Fibroblast of upper back skin (primary cell): ENCODE data around the gene AGO3.
A peak's percentile ranks its signal among the peaks of the same experiment; 100 is the strongest.
"Not testable (repeated sequence)": the region's sequence is repeated elsewhere in the genome, so short reads cannot be mapped to it uniquely, and the experiment has no call there.

ENCODE experiments used
- DNase-seq: peaks from one replicate; pipeline ENCODE4 v3.0.0-alpha.2; 2013

AGO3 gene

DNA sequence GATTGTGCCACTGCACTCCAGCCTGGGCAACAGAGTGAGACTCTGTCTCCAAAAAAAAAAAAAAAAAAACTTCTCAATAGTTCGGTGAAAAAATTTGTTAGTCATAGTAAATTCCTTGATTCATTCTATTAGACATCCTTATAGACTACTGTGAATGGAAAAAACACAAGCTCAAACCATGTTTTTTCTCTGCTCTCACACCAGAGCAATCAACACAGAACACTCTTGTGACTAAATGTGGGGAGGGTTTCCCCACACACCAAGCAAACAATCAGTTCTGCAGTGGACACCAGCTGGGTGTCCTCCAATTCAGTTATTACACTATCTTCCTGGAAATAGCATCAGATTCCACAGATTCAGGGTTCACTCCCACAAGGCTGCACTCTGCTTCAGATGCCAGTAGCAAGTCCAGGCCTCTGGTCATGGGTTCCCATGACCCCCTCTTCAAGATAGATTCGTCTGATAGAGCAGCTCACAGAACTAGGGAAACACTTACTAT lies 83.9 kb downstream of the AGO3 start:
- no peak for DNase-seq

DNA sequence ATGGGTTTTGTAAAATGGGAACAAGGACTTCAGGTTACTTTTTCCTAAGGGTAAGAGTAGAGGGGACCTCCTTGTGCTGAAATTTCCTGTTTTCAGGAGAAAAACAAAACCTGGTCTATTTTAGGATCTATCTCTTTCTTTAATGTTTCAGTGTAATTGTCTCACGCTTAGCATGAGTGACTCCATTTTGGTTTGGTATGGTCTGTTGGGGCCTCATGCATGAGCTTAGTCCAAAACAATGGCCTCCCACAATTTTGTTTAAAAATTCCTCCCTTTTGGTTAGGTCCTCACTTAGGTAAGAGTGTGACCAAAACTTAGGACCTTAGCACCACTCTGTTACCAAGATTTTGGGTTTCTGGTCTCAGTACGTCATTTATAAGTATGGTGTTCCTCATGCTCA lies 85.8 kb downstream of the AGO3 start:
- DNase-seq = no peak

DNA sequence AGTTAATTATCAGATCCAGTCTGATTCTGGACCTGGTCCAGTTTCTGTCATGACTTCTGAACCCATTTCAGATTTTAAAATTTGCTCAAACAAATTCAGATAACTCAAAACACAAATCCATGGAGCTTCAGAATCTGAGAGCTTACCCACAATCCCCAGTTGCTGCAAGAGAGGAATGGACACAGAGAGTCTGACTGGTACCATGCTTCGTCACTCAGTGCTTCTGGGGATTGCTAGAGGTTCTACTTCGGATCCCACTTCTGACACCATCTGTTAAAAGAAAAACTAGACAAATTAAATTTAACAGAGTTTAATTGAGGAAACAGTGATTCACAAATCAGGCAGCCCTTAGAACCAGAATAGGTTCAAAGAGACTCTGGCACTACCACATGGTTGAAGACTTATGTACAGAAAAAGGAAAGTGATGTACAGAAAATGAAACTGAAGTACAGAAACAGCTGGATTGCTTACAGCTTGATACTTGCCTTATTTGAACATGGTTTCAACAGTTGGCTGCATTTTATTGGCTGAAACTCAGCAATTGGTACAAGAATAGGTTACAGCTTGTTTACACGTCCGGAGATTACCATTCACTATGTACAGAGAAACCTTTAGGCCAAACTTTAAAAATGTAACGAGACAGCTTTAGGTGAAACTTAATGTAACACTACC lies 92.3 kb downstream of the AGO3 start:
- DNase-seq = no peak

DNA sequence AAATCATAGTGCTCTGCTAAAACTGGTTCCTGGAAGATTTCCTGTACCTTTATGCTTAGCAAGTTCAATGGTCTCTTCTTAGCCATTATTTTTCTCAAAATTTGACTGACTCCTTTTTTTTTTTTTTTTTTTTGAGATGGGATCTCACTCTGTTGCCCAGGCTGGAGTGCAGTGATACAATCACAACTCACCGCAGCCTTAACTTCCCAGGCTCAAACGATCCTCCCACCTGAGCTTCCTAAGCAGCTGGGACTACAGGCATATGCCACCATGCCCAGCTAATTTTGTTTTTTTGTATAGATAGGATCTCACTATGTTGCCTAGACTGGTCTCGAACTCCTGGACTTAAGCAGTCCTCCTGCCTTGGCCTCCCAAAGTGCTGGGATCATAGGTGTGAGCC lies 93.1 kb downstream of the AGO3 start:
- not testable (repeated sequence) for DNase-seq

DNA sequence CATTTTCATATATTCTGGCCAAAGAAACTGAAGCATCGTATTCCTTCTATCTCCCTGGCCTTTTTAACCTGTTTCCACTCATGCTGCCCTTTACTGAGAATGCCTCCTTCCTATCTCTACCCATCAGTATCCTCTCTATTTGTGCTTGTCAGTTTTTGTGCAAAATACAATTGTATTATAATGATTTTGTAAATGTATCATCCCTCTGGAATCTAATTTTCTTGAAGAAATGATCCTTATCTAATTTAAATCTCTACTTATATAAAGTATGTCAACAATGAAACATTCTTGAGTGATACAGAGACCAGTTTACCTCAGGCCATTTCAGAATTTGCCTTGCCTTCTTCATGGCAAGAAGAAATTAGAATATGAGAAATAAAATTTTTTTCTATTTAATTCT lies 93.9 kb downstream of the AGO3 start:
- no peak for DNase-seq

DNA sequence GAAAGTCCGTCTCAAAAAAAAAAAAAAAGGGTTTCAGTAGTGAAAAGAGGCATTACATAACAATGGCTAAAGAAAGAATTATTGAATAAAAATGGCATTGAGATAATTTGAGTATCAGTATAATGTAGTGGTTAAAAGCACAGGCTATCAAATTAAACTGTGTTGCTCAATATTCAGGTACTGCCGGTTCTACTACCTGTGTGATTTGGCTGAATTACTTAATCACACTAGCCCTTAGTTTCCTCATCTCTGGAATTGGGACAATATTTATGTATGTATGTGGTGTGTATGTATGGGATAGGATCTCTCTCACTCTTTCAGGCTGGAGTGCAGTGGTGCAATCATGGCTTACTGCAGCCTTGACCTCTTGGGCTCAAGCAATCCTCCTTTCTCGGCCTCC lies 96.9 kb downstream of the AGO3 start:
- DNase-seq = no peak

DNA sequence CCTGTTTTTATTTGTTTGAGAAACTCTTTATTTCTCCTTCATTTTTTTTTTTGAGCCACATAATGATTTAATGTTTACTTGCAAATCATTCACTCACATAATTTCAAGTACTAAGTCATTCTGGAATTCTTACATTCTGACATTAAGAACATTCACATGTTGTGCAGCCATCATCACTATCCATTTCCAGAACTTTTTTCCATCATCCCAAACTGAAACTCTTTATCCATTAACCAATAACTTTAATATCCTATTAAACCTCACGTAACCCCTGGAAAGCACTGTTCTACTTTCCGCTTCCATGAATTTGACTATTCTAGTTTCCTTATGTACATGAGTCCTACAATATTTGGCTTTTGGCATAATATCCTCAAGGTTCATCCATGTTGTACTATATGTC lies 100.5 kb downstream of the AGO3 start:
- no peak for DNase-seq

DNA sequence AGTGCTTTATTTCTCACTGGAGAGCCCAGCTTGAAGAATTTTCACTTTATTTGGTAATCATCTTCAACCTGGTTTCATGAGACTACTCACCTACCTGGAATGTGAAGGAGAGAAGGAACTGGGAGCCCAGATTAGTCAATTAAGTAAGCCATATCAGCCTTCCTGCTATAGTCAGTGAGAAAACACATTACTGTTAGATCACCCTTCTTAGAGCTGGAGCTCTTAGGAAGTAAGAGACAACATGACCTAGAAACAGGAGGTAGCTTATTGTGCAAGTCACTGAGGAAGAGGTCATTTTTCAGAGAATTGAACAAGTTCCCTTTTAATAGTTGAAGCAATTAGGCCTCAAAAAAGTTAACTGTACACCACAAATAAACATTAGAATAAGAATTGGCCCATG lies 103.8 kb downstream of the AGO3 start:
- peak; percentile 56 for DNase-seq

DNA sequence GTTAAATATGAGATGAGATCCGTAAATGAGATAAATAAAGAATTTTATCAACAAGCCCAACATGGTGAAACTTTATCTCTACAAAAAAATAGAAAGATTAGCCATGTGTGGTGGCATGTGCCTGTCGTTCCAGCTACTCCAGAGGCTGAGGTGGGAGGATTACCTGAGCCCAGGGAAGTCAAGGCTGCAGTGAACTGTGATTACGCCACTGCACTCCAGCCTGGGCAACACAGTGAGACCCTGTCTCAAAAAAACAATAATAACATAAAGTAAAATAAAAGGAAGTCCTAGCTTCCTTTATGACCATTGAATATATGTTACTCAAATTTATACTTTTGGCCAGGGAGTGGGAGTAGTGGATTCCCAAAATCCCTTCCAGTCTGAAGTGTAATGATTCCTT lies 104.2 kb downstream of the AGO3 start:
- DNase-seq = no peak

DNA sequence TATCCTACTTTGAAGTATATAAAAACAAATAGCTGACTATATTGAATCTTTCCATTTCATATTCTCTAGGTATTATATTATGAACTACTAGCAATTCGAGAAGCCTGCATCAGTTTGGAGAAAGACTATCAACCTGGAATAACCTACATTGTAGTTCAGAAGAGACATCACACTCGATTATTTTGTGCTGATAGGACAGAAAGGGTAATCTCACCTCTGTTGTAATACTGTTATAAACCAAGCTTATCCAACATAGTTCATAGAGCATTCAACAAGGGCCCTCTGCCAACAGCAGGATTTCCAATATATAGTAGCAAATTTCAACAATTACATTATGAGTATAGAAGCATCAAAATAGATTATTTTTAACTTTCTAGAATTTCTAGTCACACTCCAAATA lies 109.3 kb downstream of the AGO3 start:
- no peak for DNase-seq

DNA sequence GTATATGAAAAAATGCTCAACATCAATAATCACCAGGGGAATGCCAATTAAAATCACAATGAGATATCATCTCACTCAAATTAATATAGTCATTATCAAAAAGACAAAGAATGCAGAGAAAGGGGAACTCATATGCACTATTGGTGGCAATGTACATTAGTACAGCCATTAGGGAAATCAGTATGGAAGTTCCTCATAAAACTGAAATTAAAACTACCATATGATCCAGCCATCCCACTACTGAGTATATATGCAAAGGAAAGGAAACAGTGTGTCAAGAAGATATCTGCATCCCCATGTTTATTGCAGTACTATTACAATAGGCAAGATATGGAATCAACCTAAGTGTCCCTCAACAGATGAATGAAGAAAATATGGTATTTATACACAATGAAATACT lies 120.9 kb downstream of the AGO3 start:
- DNase-seq = no peak

DNA sequence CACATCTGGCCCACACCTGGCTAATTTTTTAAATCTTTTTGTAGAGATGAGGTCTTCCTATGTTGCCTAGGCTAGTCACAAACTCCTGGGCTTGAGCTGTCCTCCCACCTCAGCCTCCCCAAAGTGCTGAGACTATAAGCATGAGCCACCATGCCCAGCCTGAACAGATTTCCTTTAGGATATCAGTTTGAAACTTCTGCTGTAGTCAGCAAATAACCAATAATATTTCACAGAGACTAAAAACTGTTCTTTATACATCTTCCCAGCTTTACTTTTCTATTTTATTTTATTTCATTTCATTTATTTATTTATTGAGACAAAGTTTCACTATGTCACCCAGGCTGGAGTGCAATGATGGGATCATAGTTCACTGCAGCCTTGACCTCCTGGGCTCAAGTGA lies 123.1 kb downstream of the AGO3 start:
- no peak for DNase-seq

DNA sequence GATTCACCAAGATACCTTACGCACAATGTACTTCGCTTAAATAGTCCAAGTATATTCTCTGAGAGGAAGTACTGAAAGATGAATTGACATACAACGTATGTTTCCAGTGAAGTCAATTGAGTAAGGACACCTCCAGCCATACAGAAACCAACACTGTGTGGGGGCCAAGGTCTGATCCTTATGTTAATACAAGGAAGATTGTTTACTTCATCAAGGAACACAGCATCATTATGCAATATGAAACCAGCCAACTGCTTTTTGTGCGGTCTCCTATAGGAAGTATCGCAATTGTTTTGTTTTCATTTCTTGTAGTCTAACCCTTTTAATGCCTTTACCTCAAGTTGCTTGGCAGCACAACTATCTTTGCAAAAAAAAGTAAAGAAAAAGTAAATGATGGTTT lies 124.8 kb downstream of the AGO3 start:
- DNase-seq = no peak

DNA sequence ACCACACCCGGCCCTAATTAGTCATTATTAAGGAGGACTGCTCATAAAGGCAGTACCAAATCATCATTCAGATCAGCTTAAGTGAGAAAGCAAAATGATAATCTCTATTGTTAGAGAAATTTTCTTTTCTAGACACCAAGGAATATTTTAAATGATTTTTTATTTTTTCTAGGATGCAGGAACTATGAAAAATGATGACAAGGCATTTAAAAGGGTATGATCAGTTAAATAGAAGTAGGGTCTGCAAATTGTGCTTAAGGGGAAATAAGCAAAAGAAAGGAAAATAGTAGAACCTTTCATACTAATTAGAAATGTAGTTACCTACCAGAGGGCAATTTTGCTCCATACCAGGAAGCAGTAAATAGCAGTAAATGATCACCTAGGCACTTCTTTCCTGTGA lies 131.4 kb downstream of the AGO3 start:
- no peak for DNase-seq

DNA sequence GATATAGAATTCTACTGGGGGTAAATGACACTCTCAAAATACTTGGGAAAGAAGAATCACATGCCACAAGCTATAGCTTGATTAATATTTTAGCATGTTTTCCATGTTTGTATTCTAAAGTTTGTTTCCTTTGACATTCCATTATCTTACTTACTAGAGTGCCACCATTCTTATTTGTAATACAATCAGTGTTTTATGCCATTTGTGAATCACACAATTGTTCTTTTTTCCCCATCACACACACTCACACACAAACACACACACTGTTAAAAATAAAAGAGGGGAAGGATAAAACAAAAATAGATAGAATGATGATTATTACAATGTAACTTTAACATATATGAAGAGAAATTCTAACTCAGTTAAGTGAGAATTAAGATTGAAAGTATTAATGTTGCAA lies 137.0 kb downstream of the AGO3 start:
- DNase-seq = no peak

DNA sequence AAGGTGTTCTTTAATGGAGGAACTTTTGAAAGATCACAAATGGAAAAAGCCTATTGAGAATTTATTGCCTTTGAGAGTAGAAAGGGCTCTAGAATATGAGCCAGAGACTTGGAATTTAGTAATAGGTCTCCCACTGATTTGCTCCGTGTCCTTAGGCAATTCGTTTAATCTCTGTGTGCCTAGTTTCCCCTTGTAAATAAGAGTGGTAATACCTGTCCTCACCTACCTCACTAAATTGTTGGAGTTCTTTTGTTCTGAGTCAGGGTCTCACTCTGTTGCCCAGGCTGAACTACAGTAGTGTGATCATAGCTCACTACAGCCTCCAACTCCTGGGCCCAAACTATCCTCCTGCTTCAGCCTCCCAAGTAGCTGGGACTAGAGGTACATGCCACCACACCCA lies 138.0 kb downstream of the AGO3 start:
- no peak for DNase-seq

DNA sequence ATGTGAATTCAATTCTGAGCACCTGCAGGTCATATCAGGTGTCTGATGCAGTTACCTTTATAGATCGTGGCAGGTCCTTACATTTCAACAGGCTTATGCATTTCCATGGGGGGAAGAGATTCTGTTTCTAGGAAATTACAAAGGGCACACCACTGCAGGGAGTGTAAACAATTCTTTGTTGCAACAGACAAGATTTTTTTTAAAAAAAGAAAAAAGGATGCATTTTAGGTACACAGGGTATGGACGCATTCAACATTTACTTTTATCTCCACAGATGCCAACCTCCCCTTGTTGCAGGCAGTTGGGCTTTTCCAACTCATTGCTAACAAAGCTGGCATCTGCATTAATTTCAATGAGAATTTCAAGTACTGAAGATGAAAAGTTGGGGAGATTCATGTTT lies 139.4 kb downstream of the AGO3 start:
- DNase-seq = no peak

DNA sequence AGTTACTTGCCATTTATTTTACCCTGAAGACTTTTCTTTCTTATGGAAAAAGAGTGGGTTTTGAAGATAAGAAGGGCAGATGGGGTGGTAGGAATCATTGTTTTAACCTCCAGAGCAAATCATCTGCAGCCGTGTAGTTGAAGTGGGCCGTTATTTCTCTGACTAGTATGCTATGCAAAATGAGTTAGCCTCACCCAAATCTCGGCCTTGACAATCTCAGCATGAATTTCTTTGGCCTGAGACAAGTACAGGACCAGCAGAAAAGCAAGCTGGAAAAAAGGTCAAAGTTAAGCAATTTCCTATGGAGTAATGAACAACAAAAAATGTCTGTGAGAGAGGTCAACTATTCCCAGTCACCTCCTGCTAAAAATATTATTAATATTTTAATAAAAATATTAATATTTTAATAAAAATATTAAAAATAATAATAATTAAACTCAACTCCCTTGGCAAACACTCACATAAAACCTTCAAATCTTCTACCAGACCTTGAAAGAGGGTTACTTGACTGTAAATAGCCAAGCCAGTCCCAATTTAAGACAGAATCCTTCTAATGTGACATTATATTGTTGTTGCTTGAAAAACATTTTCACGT lies 146.2 kb downstream of the AGO3 start:
- no peak for DNase-seq

DNA sequence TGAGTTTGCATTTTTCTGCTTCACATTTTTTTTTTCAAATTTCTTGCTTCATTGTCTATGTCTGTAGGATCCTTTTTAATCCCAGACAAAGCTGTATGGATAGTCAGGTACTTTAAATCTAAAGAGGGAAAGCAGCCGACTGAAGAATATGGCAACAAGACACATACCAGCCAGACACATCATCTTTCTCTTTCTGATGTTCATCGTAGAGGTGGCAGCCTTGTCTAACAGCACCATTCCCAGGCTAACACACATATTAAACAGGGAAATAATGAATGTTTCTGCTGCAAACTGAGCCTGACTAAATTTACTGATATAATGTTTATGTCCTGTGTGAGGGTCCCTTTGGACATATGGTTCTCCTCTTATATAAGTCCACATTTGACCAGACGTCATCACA lies 149.3 kb downstream of the AGO3 start:
- no peak for DNase-seq

DNA sequence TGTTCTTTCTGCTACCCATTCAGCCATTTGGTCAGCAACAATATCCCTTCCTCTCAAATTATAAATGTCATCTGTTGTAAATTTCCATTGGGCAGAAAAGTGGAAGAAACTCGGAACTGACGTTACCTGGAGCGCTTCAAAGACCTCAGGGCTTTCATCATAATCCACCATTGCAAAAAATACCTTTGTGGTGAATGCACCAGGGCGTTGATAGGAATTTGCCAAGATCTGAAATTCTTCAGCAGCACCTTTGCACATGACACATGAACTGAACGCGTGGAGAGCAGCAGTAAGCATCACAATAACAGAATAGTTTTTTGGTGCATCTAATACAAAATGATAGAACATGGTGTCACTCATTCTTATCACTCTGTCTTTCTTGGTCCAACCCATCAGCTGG lies 149.9 kb downstream of the AGO3 start:
- DNase-seq = no peak

DNA sequence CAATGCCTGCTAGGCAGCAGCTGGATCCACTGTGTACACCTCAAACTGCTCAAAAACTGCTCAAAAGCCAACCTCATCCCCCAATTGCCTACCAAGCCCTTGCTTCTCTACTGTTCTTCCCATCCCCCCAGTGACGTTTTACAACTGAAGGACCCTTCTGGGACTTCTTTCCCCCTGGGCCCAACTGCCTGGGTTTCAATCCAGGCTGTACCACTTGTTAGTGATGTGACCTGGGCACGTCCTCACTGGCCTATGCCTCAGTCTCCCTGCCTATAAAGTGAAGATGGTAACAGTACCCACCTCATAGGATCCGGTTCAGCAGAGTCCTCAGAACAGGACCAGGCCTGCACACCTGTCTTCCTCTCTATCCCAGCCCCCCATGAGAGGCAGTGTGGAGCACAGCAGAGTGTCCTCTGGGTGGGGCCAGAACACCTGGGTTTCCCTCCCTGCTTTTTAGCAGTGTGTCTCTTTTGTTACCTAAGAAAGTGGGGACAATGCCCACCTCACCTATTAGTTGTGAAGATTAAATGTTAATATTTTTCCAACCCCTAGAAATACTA lies 151.1 kb downstream of the AGO3 start:
- no peak for DNase-seq

DNA sequence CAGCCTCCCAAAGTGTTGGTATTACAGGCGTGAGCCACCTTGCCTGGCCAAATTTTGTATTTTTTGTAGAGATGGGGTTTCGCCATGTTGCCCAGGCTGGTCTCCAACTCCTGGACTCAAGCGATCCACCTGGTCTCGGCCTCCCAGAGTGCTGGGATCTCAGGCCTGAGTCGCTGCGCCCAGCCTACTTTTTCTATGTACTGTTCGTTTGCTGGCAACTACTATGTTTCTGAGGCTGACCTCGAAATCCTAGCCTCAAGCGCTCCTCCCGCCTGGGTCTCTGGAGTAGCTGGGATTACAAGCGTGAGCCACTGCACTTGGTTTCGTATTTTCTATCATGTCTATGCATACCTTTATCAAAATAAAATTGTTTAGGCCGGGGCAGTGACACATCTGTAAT lies 152.3 kb downstream of the AGO3 start:
- no peak for DNase-seq

DNA sequence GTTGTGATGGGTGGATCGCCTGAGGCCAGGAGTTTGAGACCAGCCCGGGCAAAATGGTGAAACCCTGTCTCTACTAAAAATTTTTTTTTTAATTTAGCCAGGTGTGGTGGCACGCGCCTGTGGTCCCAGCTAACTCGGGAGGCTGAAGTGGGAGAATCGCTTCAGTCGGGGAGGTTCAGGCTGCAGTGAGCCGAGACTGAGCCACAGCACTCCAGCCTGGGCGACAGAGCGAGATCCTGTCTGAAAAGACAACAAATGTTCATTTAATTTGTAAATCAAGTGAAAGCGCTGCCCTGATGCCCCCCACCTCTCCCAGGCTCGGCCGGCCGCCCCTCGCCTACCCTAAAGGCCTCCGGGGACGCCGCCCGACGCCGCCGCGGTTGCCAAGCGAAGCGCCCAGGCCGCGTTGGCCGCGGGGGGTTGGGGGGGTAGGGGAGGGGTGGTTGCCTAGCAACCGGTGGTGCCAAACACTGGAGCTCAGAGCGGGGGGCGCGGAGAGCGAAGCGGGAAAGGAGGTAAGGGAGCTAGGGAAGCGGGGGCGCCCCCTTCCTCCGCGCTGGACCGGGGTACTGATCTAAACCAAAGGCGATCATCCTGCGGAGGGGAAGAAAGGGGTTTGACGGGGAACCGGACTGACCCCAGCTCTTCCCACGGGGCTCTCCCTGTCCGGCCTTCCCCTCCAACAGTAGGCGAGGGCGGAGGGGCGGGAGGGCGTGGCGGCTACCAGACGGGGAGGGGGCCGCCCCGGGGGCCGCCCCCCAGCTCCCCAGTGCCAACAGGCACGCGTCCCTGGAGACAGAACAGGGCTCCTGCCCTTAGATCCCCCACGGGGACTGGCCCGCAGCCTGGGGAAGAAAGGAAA lies 153.0 kb downstream of the AGO3 start, which contains the start of gene TEKT2:
TEKT2 (plus strand) TSS at position 460 of the 862 bp plus-strand sequence. CDS start 828 bp downstream, outside the sequence.
- DNase-seq = peak; percentile 36
